OCI-LY1 (cell line): ENCODE results near the gene INSR.

Experiments used
- H2AFZ ChIP-seq: fragments of 200-600 bp; sonication (generic), shearing (Covaris generic); 2 replicates; pipeline ENCODE4 v1.6.0; 2014; ENCODE audit warnings: antibody characterized with exemption, mild to moderate bottlenecking, low read length
- H3F3A ChIP-seq: fragments of 200-600 bp; sonication (generic), shearing (Covaris generic); 2 replicates; pipeline ENCODE4 v1.6.0; 2014; ENCODE audit warnings: mild to moderate bottlenecking, antibody characterized with exemption, low read length, moderate library complexity; ENCODE audit not compliant: insufficient read depth
- H3K27ac ChIP-seq: fragments of 200-600 bp; sonication (generic); 2 replicates; pipeline ENCODE4 v1.5.1; 2014; ENCODE audit warnings: low read length, mixed run types, mild to moderate bottlenecking, low read depth; ENCODE audit not compliant: poor library complexity, severe bottlenecking
- H3K27me3 ChIP-seq: fragments of 200-600 bp; sonication (generic); 2 replicates; pipeline ENCODE4 v1.6.0; 2014; ENCODE audit warnings: antibody characterized with exemption, mild to moderate bottlenecking, low read length, moderate library complexity; ENCODE audit not compliant: insufficient read depth
- H3K36me3 ChIP-seq: fragments of 200-600 bp; sonication (generic); 2 replicates; pipeline ENCODE4 v1.6.1; 2014; ENCODE audit warnings: mild to moderate bottlenecking, antibody characterized with exemption, low read length, moderate library complexity, mixed read lengths; ENCODE audit not compliant: insufficient read depth
- H3K4me1 ChIP-seq: fragments of 200-600 bp; sonication (generic); 2 replicates; pipeline ENCODE4 v1.5.1; 2014; ENCODE audit warnings: mild to moderate bottlenecking, low read length, moderate library complexity; ENCODE audit not compliant: insufficient read depth, severe bottlenecking
- H3K4me2 ChIP-seq: fragments of 200-600 bp; sonication (generic), shearing (Covaris generic); 2 replicates; pipeline ENCODE4 v1.6.1; 2014; ENCODE audit warnings: low read length
- H3K4me3 ChIP-seq: fragments of 200-600 bp; sonication (generic); 2 replicates; pipeline ENCODE4 v1.5.1; 2014; ENCODE audit warnings: low read length, low read depth, mild to moderate bottlenecking, mixed read lengths; ENCODE audit not compliant: poor library complexity, severe bottlenecking
- H3K79me2 ChIP-seq: fragments of 200-600 bp; shearing (Covaris generic); 2 replicates; pipeline ENCODE4 v1.6.1; 2016; ENCODE audit warnings: mixed run types, low read length, mixed read lengths; ENCODE audit not compliant: insufficient read depth
- H3K9ac ChIP-seq: fragments of 200-600 bp; sonication (generic), shearing (Covaris generic); 2 replicates; pipeline ENCODE4 v1.6.1; 2014; ENCODE audit warnings: mild to moderate bottlenecking, low read length, mixed read lengths
- H3K9me2 ChIP-seq: fragments of 200-600 bp; sonication (generic), shearing (Covaris generic); 2 replicates; pipeline ENCODE4 v1.6.1; 2014; ENCODE audit warnings: low read depth, mild to moderate bottlenecking, low read length, mixed read lengths
- H3K9me3 ChIP-seq: fragments of 200-600 bp; shearing (Covaris generic); 2 replicates; pipeline ENCODE4 v1.6.1; 2014; ENCODE audit warnings: low read length, mixed read lengths
- H4K20me1 ChIP-seq: fragments of 200-600 bp; sonication (generic), shearing (Covaris generic); 2 replicates; pipeline ENCODE4 v1.6.0; 2016; ENCODE audit warnings: mild to moderate bottlenecking, low read length; ENCODE audit not compliant: insufficient read depth
- EZH2 ChIP-seq: fragments of 200-600 bp; sonication (generic), shearing (Covaris generic); IDR thresholded peaks from 2 replicates; pipeline ENCODE4 v1.8.0; 2017; ENCODE audit warnings: borderline replicate concordance, mixed run types, mild to moderate bottlenecking, antibody characterized with exemption, low read length, moderate library complexity, mixed read lengths
- TF ChIP-seq, protein P1 (sequence below): fragments of 200-600 bp; sonication (generic), shearing (Covaris generic); IDR thresholded peaks from 2 replicates; pipeline ENCODE4 v1.5.1; 2017; ENCODE audit warnings: mild to moderate bottlenecking, antibody characterized with exemption, low read length, moderate library complexity, mixed read lengths

INSR gene

DNA sequence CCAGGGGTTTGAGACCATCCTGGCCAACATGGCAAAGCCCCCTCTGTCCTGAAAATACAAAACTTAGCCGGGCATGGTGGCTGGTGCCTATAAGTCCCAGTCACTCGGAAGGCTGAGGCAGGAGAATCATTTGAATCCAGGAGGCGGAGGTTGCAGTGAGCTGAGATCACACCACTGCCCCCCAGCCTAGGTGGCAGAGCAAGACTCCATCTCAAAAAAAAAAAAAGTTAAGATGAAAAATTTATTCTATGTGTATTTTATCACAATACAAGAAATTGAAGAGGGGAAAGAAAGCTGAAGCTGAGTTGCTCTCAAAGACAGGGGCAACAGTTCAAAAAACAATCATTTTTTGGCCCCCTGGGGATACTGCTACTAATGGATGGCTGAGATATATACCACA is 31.1 kb downstream of the INSR start:
- no peaks in the 10 kb centered on the region for H3K79me2 ChIP-seq
- peaks cover 17% of the 10 kb centered on the region for H3K4me1 ChIP-seq
- TF ChIP-seq EZH2, result no peak
- TF ChIP-seq, protein P1, sequence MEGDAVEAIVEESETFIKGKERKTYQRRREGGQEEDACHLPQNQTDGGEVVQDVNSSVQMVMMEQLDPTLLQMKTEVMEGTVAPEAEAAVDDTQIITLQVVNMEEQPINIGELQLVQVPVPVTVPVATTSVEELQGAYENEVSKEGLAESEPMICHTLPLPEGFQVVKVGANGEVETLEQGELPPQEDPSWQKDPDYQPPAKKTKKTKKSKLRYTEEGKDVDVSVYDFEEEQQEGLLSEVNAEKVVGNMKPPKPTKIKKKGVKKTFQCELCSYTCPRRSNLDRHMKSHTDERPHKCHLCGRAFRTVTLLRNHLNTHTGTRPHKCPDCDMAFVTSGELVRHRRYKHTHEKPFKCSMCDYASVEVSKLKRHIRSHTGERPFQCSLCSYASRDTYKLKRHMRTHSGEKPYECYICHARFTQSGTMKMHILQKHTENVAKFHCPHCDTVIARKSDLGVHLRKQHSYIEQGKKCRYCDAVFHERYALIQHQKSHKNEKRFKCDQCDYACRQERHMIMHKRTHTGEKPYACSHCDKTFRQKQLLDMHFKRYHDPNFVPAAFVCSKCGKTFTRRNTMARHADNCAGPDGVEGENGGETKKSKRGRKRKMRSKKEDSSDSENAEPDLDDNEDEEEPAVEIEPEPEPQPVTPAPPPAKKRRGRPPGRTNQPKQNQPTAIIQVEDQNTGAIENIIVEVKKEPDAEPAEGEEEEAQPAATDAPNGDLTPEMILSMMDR, result no peak
- H3K9me2 ChIP-seq, result no peaks in the 10 kb centered on the region
- H3K27me3 ChIP-seq, result no peaks in the 10 kb centered on the region
- no peak overlapping the region for H2AFZ ChIP-seq
- H3K4me3 ChIP-seq, result no peak overlapping the region
- no peaks in the 10 kb centered on the region for H3K36me3 ChIP-seq
- no peak overlapping the region for H3K9ac ChIP-seq
- no peak overlapping the region for H3K27ac ChIP-seq
- H3F3A ChIP-seq, result no peaks in the 10 kb centered on the region
- peaks cover 4% of the 10 kb centered on the region for H3K9me3 ChIP-seq
- H3K4me2 ChIP-seq, result no peak overlapping the region
- no peaks in the 10 kb centered on the region for H4K20me1 ChIP-seq

DNA sequence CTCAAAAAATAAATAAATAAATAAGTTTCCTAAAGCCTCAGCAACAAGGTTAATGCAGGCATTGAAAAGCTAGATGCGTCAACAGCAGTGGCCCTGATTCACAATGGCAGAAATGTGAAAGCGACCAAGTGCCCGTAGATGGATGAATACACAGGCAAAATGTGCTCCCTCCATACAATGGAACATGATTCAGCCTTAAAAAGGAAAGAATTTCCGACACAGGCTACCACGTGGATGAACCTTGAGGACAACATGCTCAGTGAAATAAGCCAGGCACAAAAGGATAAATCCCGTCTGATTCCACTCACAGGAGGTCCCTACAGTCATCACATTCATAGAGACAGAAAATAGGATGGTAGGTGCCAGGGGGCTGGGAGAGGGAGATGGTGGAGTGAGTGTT is 31.7 kb downstream of the INSR start:
- peaks cover 17% of the 10 kb centered on the region for H3K4me1 ChIP-seq
- no peaks in the 10 kb centered on the region for H3F3A ChIP-seq
- peaks cover 4% of the 10 kb centered on the region; the same call in 1 of the 2 replicates for H3K9me3 ChIP-seq
- no peak for TF ChIP-seq EZH2
- TF ChIP-seq, protein P1, result no peak
- H3K79me2 ChIP-seq, result no peaks in the 10 kb centered on the region
- no peak overlapping the region for H3K4me3 ChIP-seq
- H3K36me3 ChIP-seq, result no peaks in the 10 kb centered on the region
- H3K9me2 ChIP-seq, result no peaks in the 10 kb centered on the region
- H4K20me1 ChIP-seq, result no peaks in the 10 kb centered on the region
- no peak overlapping the region for H2AFZ ChIP-seq
- H3K4me2 ChIP-seq, result no peak overlapping the region
- no peak overlapping the region for H3K9ac ChIP-seq
- no peaks in the 10 kb centered on the region for H3K27me3 ChIP-seq
- no peak overlapping the region for H3K27ac ChIP-seq

DNA sequence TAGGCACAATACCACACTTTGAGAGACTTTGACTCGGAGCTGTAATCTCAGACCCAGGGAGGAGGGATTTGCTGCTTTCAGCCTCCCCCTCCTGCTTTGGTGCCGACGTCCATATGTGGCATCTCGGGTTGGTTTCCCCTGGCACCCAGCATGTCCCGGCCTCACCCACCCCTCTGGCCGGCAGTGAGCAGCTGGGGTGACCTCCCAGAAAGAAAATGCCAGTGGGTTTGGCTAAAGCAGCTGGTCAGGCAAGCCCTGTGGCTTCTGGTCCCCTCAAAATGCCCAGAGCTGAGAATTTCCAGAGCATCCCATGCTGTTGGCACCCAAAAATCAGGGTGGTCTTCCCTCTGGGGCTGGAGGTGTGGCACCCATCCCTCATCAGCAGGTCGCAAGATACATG is 34.1 kb downstream of the INSR start:
- Histone ChIP-seq H3K79me2 (no peaks in the 10 kb centered on the region), H3K4me2 (no peak overlapping the region), H3F3A (no peaks in the 10 kb centered on the region), H3K4me1 (peaks cover 11% of the 10 kb centered on the region), H4K20me1 (no peaks in the 10 kb centered on the region), H3K27me3 (no peaks in the 10 kb centered on the region), H3K9ac (no peak overlapping the region), H3K36me3 (no peaks in the 10 kb centered on the region), H3K9me3 (no peaks in the 10 kb centered on the region), H2AFZ (no peak overlapping the region), H3K9me2 (no peaks in the 10 kb centered on the region), H3K27ac (no peak overlapping the region), H3K4me3 (no peak overlapping the region)
- TF ChIP-seq, protein P1, result no peak
- TF ChIP-seq EZH2, result no peak
